Lung (tissue), 12 donors: ENCODE measurements around the gene MTA3. TPM values are rescaled to one million over a fixed set of nuclear protein-coding genes. Genes with fewer than 3 reads are reported as not detected.
"Not testable (repeated sequence)": the region's sequence is repeated elsewhere in the genome, so short reads cannot be mapped to it uniquely, and the experiment has no call there.

ENCODE experiments used
- ATAC-seq: fragments of 200-7000 bp; cut with Tn5 transposase; one replicate; pipeline ENCODE4 v1.9.1; 2020; ENCODE audit warnings: moderate number of reproducible peaks; ENCODE audit not compliant: insufficient read depth, low FRiP score
- DNase-seq, 3 donors: peaks; one replicate each; pipeline ENCODE4 v3.0.0-alpha.2; 2013 to 2017
- H3K27ac ChIP-seq, 2 donors: one replicate each; pipeline ENCODE4 v1.5.1; 2013; ENCODE audit warnings: mild to moderate bottlenecking in 2 of 2, moderate library complexity in 2 of 2, control low read depth in 1 of 2, inconsistent platforms in 1 of 2, low read depth in 1 of 2, low read length in 1 of 2
- H3K27me3 ChIP-seq, 3 donors: one replicate each; pipeline ENCODE4 v1.5.1; 2013; ENCODE audit warnings: low read length in 2 of 3; ENCODE audit not compliant: control insufficient read depth in 3 of 3, insufficient read depth in 3 of 3
- H3K36me3 ChIP-seq, 4 donors: one replicate each; pipeline ENCODE4 v1.5.1; 2013; ENCODE audit warnings: low read length in 4 of 4, mild to moderate bottlenecking in 1 of 4, moderate library complexity in 1 of 4; ENCODE audit not compliant: control insufficient read depth in 4 of 4, insufficient read depth in 4 of 4
- H3K4me1 ChIP-seq, 5 donors: one replicate each; pipeline ENCODE4 v1.5.1; 2013; ENCODE audit warnings: low read length in 5 of 5, mild to moderate bottlenecking in 2 of 5, moderate library complexity in 1 of 5; ENCODE audit not compliant: control insufficient read depth in 5 of 5, insufficient read depth in 5 of 5
- H3K4me3 ChIP-seq: one replicate; pipeline ENCODE4 v1.5.1; 2013; ENCODE audit warnings: mild to moderate bottlenecking, control low read depth, moderate library complexity
- H3K9ac ChIP-seq, 2 donors: one replicate each; pipeline ENCODE4 v1.5.1; 2013; ENCODE audit warnings: low read length in 2 of 2, control low read depth in 1 of 2; ENCODE audit not compliant: insufficient read depth in 1 of 2
- H3K9me3 ChIP-seq, 4 donors: one replicate each; pipeline ENCODE4 v1.5.1; 2013; ENCODE audit warnings: low read length in 3 of 4, mild to moderate bottlenecking in 1 of 4, moderate library complexity in 1 of 4; ENCODE audit not compliant: control insufficient read depth in 4 of 4, insufficient read depth in 3 of 4
- CTCF ChIP-seq: IDR thresholded peaks from 2 replicates; pipeline ENCODE4 v1.5.1; 2012; ENCODE audit warnings: mild to moderate bottlenecking; ENCODE audit errors: control extremely low read depth, extremely low read depth
- WGBS, 2 donors: extraction: QIAGEN DNeasy Blood & Tissue Kit; methylation state at CpG; one replicate each; pipeline ENCODE4 v1.1.7; 2013; 5-methylcytosine and 5-hydroxymethylcytosine counted together
- polyA plus RNA-seq, 2 donors: library from polyadenylated mRNA; stranded (reverse); fragments of 200-250 nt; gene quantifications; one replicate each; pipeline ENCODE4 v1.2.1, GENCODE V29; 2013
- total RNA-seq, 2 donors: library from RNA; depleted of rRNA in 1 of 2; stranded (reverse); fragments of >200 nt in 1 of 2; gene quantifications; one replicate each; pipeline ENCODE4 v1.2.1, GENCODE V29; 2014 to 2021
- donor health status: control.
- donor health status: control.
- donor health status: Bipolar disorder and iron deficiency.
- donor health status: healthy.
- donor health status: DM: yes; HTN: yes; CAD: no.

The MTA3 gene
- total and polyA plus RNA-seq, 4 donors: 9.2 to 65.8 (median 24.4) TPM

DNA sequence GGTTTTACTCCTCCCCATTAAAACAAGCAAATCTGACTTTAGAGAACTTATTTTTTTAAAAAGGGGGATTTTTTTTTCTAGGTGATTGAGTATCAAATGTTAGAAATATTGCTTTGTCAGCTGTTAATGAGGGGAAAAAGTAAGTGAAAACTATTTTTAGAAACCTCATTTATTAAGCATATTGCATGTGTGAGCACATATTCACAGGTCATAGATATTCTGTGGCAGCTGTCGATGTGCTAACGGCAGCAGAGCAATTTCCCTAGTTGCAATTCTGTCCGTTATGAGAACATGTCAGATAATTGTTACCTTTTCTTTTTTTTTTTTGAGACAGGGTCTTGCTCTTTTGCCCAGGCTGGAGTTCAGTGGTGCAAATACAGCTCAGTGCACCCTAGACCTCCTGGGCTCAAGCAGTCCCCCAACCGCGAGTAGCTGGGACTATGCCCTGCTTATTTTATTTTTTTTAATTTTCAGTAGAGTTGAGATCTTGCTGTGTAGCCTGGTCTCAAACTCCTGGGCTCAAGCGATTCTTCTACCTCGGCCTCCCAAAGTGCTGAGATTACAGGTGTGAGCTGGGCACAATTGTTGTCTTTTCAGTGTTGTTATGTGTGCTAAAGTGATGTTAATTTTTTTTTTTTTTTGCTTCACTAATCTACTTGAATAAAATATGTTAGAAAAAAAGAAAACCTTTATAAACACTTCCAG lies 69.8 kb downstream of the MTA3 start:
- peaks cover 0 to 13% (median 0%) of the 10 kb centered on the region in 5 donors for H3K4me1 ChIP-seq
- DNase-seq: no peak
- TF ChIP-seq CTCF: no peak
- H3K4me3 ChIP-seq: no peak overlapping the region
- no peak overlapping the region for H3K9ac ChIP-seq
- WGBS, 2 donors: 86% methylated on average over 7 of the region's 7 CpGs
- H3K27me3 ChIP-seq: no peaks in the 10 kb centered on the region
- ATAC-seq: no peak
- H3K9me3 ChIP-seq: no peaks in the 10 kb centered on the region
- H3K27ac ChIP-seq: no peak overlapping the region
- H3K36me3 ChIP-seq: no peaks in the 10 kb centered on the region

GRCh38 chr2:42639340-42640077 lies 71.1 kb downstream of the MTA3 start:
- no peaks in the 10 kb centered on the region for H3K9me3 ChIP-seq
- peaks cover 0 to 4% (median 1%) of the 10 kb centered on the region in 4 donors for H3K36me3 ChIP-seq
- TF ChIP-seq CTCF: no peak
- ATAC-seq (no peak), DNase-seq (peak in 1 of 3 donors; percentile 18)
- 74 to 84% methylated on average over 5 of the region's 5 CpGs for WGBS, 2 donors
- H3K4me1 ChIP-seq: peaks cover 0 to 13% (median 0%) of the 10 kb centered on the region in 5 donors
- H3K27me3 ChIP-seq: no peaks in the 10 kb centered on the region
- H3K27ac ChIP-seq: no peak overlapping the region
- peak overlapping the region in 1 of 2 donors; percentile 49 for H3K9ac ChIP-seq
- no peak overlapping the region for H3K4me3 ChIP-seq

DNA sequence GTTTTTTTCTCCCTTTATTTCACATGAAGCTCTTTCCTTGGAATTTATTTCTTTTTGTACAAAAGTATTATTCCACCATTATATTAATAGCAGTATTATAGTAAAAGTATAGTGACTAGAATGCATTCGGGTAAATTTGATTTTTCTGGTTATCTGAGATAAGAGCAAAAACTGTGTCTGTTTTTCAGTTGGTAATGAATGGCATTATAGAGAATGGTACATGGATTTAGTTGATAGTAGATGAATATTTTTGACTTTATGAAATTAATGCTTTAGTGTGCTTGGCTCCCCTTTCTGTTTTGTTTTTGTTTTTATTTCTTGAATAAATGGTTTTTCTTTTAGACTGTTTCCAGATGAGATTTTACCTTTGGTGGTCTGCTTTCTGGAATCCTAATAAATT lies 71.8 kb downstream of the MTA3 start:
- DNase-seq (no peak), ATAC-seq (no peak)
- Histone ChIP-seq H3K4me1 (peaks cover 0 to 13% (median 0%) of the 10 kb centered on the region in 5 donors), H3K9ac (no peak overlapping the region), H3K9me3 (no peaks in the 10 kb centered on the region), H3K4me3 (no peak overlapping the region), H3K36me3 (peaks cover 0 to 8% (median 5%) of the 10 kb centered on the region in 4 donors), H3K27me3 (no peaks in the 10 kb centered on the region), H3K27ac (no peak overlapping the region)
- WGBS, 2 donors: 93% methylated on average over 1 of the region's 1 CpG
- TF ChIP-seq CTCF: no peak

- not testable (repeated sequence) for DNase-seq, H3K4me3 ChIP-seq, H3K9me3 ChIP-seq, H3K27ac ChIP-seq, H3K27me3 ChIP-seq, H3K9ac ChIP-seq, ATAC-seq
- 94 to 99% methylated on average over 2 of the region's 2 CpGs for WGBS, 2 donors
- peaks cover 0 to 13% (median 0%) of the 10 kb centered on the region in 5 donors for H3K4me1 ChIP-seq
- peaks cover 0 to 23% (median 14%) of the 10 kb centered on the region in 4 donors for H3K36me3 ChIP-seq
Measured at GRCh38 chr2:42642371-42642770, 73.9 kb downstream of the MTA3 start.
